Measurements from ENCODE around the gene TSPAN13.

TSPAN13 gene

DNA sequence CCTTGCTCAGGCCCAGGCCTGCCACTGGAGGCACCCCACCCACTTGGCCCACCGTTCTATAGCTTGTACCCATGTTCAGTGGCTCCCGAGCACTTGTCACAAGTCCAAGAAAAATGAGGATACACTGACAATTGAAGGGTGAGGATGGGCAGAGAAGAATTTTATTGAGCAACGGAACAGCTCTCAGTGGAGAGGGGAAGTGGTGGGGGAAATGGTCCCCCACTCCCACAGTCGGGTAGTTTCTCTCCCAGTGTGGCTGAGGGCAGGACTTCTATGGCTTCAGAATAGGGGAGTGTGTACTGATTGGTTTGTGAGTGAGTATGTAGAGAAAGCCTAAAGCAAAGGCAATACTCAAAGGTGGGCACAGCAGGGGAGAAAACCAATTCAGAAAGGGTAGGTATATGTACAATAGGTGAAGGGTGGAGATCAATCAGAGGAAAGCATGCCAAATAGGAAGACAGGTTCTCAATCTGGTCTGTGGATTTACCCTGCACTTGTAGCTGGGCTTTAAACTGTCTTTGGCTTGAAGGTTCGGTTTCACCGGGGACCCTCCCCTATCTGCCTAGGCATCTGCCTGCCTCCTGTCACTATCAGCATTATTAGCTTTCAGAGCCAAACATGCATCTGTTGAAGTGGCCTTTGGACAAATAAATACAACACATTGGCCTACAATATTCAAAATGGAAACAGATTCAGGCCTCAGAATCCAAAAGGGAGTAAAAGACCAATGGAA, 8.9 kb upstream of the TSPAN13 start:
- ATAC-seq (ENCODE audit: insufficient read depth, low read depth) (no peak), DNase-seq (no peak)
- Histone ChIP-seq H3K4me3 (ENCODE audit: low read depth in 1 of 2, low read length in 2 of 2) (no peak overlapping the region), H3K36me3 (ENCODE audit: insufficient read depth, low read length) (no peaks in the 10 kb centered on the region), H3K9ac (ENCODE audit: low read depth, low read length) (no peak overlapping the region), H3K4me1 (ENCODE audit: insufficient read depth, low read length) (no peaks in the 10 kb centered on the region), H3K27me3 (ENCODE audit: insufficient read depth, low read length, poor library complexity) (no peaks in the 10 kb centered on the region), H3K27ac (ENCODE audit: low read length) (no peak overlapping the region), H3K4me2 (ENCODE audit: insufficient read depth, low read length) (no peak overlapping the region), H3K79me2 (ENCODE audit: insufficient read depth, low read length) (no peaks in the 10 kb centered on the region), H2AFZ (ENCODE audit: low read depth, low read length) (no peak overlapping the region), H4K20me1 (ENCODE audit: insufficient read depth, low read length) (no peaks in the 10 kb centered on the region), H3K9me3 (ENCODE audit: insufficient read depth, low read length, severe bottlenecking) (no peaks in the 10 kb centered on the region)
- TF ChIP-seq EZH2 (IDR thresholded peaks at IDR 0.05; ENCODE audit: borderline replicate concordance, low read depth, low read length, severe bottlenecking), result no peak
- TF ChIP-seq, protein P1, sequence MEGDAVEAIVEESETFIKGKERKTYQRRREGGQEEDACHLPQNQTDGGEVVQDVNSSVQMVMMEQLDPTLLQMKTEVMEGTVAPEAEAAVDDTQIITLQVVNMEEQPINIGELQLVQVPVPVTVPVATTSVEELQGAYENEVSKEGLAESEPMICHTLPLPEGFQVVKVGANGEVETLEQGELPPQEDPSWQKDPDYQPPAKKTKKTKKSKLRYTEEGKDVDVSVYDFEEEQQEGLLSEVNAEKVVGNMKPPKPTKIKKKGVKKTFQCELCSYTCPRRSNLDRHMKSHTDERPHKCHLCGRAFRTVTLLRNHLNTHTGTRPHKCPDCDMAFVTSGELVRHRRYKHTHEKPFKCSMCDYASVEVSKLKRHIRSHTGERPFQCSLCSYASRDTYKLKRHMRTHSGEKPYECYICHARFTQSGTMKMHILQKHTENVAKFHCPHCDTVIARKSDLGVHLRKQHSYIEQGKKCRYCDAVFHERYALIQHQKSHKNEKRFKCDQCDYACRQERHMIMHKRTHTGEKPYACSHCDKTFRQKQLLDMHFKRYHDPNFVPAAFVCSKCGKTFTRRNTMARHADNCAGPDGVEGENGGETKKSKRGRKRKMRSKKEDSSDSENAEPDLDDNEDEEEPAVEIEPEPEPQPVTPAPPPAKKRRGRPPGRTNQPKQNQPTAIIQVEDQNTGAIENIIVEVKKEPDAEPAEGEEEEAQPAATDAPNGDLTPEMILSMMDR (IDR thresholded peaks at IDR 0.05; ENCODE audit: borderline replicate concordance, extremely low read depth, low read length, poor library complexity, severe bottlenecking), result no peak

DNA sequence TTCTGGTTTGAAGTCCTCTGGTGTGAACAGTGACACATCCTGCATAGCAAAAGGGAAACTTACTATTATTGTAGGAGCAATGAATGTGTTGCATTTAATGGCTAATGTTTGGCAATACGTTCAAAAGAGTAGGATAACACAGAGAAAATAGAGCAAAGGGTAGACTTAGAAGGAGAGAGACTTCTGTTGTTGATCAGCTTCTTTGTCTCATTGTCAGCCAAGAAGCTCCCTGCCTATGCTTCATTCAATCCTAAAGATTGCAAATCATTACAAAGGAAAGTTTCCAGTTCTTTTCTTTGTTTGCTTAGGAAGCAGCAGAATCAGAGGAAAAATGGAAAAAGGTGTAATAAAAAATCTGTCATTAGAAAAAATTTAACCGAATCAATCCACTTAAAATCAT, 7.9 kb upstream of the TSPAN13 start:
- ATAC-seq (ENCODE audit: insufficient read depth, low read depth), result no peak
- no peaks in the 10 kb centered on the region for H3K79me2 ChIP-seq (ENCODE audit: insufficient read depth, low read length)
- no peak overlapping the region for H3K4me3 ChIP-seq (ENCODE audit: low read depth in 1 of 2, low read length in 2 of 2)
- no peak overlapping the region for H3K27ac ChIP-seq (ENCODE audit: low read length)
- H2AFZ ChIP-seq (ENCODE audit: low read depth, low read length), result no peak overlapping the region
- no peaks in the 10 kb centered on the region for H3K36me3 ChIP-seq (ENCODE audit: insufficient read depth, low read length)
- H4K20me1 ChIP-seq (ENCODE audit: insufficient read depth, low read length), result no peaks in the 10 kb centered on the region
- TF ChIP-seq, protein P1 (IDR thresholded peaks at IDR 0.05; ENCODE audit: borderline replicate concordance, extremely low read depth, low read length, poor library complexity, severe bottlenecking), result no peak
- no peak for TF ChIP-seq EZH2 (IDR thresholded peaks at IDR 0.05; ENCODE audit: borderline replicate concordance, low read depth, low read length, severe bottlenecking)
- no peaks in the 10 kb centered on the region for H3K27me3 ChIP-seq (ENCODE audit: insufficient read depth, low read length, poor library complexity)
- no peaks in the 10 kb centered on the region for H3K4me1 ChIP-seq (ENCODE audit: insufficient read depth, low read length)
- no peak for DNase-seq
- no peak overlapping the region for H3K9ac ChIP-seq (ENCODE audit: low read depth, low read length)
- H3K9me3 ChIP-seq (ENCODE audit: insufficient read depth, low read length, severe bottlenecking), result no peaks in the 10 kb centered on the region
- H3K4me2 ChIP-seq (ENCODE audit: insufficient read depth, low read length), result no peak overlapping the region

DNA sequence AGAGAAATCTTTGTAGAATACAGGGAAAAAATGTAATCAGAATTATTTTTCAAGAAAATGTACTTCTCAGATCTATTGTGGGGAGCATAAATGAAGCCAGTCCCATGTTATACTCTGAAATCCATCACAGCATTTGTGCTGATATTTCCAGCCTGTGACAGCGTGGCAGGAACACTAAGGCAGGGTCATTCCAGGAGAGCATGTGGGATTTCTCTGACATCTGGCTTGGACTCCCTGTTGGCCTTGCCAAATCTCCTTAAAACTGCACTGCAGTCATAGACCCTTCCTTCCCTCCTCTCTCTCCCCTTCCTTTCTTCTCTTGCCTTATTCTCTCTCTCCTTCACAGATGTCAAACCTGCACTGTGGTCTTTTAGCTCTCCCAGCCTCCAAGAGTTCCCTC, 6.5 kb upstream of the TSPAN13 start:
- no peak overlapping the region for H3K27ac ChIP-seq (ENCODE audit: low read length)
- H3K4me3 ChIP-seq (ENCODE audit: low read depth in 1 of 2, low read length in 2 of 2), result no peak overlapping the region
- no peak overlapping the region for H2AFZ ChIP-seq (ENCODE audit: low read depth, low read length)
- ATAC-seq (ENCODE audit: insufficient read depth, low read depth) (no peak), DNase-seq (no peak)
- H3K79me2 ChIP-seq (ENCODE audit: insufficient read depth, low read length), result no peaks in the 10 kb centered on the region
- H3K4me2 ChIP-seq (ENCODE audit: insufficient read depth, low read length), result no peak overlapping the region
- H3K9me3 ChIP-seq (ENCODE audit: insufficient read depth, low read length, severe bottlenecking), result no peaks in the 10 kb centered on the region
- no peaks in the 10 kb centered on the region for H4K20me1 ChIP-seq (ENCODE audit: insufficient read depth, low read length)
- TF ChIP-seq EZH2 (IDR thresholded peaks at IDR 0.05; ENCODE audit: borderline replicate concordance, low read depth, low read length, severe bottlenecking), result no peak
- TF ChIP-seq, protein P1 (IDR thresholded peaks at IDR 0.05; ENCODE audit: borderline replicate concordance, extremely low read depth, low read length, poor library complexity, severe bottlenecking), result no peak
- no peaks in the 10 kb centered on the region for H3K27me3 ChIP-seq (ENCODE audit: insufficient read depth, low read length, poor library complexity)
- no peak overlapping the region for H3K9ac ChIP-seq (ENCODE audit: low read depth, low read length)
- no peaks in the 10 kb centered on the region for H3K4me1 ChIP-seq (ENCODE audit: insufficient read depth, low read length)
- no peaks in the 10 kb centered on the region for H3K36me3 ChIP-seq (ENCODE audit: insufficient read depth, low read length)

Measured in DND-41 (cell line).